ENCODE data around the gene DNAH17. TPM values are rescaled to one million over a fixed set of nuclear protein-coding genes. Genes with fewer than 3 reads are reported as not detected.

Gene DNAH17
- total and polyA plus RNA-seq, 2 of the 8 experiments (the other 6 are each of a cell fraction or from before 2014, with no cell fraction given), result 0.14 to 0.67 TPM

DNA sequence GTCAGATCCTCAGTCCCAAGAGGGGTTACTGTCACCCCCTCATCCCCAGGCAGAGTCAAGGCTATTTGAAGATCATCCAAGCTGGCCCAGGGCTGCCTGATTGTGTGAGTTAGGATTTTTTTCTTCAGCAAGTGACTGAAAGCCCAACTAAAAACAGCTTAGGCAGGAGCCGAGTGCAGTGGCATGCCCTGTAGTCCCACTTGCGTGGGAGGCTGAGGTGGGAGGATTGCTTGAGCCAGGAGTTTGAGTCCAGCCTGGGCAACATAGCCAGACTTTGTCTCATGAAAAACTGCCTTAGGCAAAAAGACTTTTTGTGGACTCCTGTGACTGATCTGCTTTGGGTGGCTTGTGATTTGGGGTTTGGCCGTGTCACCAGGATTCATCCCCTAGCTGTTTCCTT is 178.8 kb downstream of the DNAH17 start:
- Histone ChIP-seq H3K36me3 (ENCODE audit: control insufficient read depth in 2 of 4, insufficient read depth in 4 of 4, low read length in 3 of 4) (peaks cover 31 to 67% (median 60%) of the 10 kb centered on the region in 4 experiments), H2BK15ac (ENCODE audit: low read length) (no peak overlapping the region), H4K8ac (ENCODE audit: extremely low read depth, insufficient read depth, low read length) (no peak overlapping the region), H2AK5ac (ENCODE audit: low read depth, low read length) (no peak overlapping the region), H3K4ac (replicated peaks; ENCODE audit: insufficient read length, low read depth, low read length) (no peak overlapping the region), H3K4me2 (ENCODE audit: insufficient read depth in 1 of 2, low read depth in 2 of 2, low read length in 2 of 2) (no peak overlapping the region), H3K4me1 (replicated peaks in 1 of 4; ENCODE audit: control insufficient read depth in 3 of 4, insufficient read depth in 4 of 4, low read length in 3 of 4) (no peaks in the 10 kb centered on the region), H3K56ac (replicated peaks; ENCODE audit: insufficient read length, low read depth, low read length) (no peak overlapping the region), H3K9ac (replicated peaks in 1 of 4; ENCODE audit: extremely low read depth in 1 of 4, low read depth in 3 of 4, low read length in 3 of 4) (no peak overlapping the region), H3K79me2 (ENCODE audit: control insufficient read depth in 1 of 2, insufficient read depth in 2 of 2, low read length in 2 of 2) (peaks cover 0 to 61% of the 10 kb centered on the region in 2 experiments; a peak in 3 of 4 replicates), H3K4me3 (ENCODE audit: extremely low read depth in 1 of 4, insufficient read depth in 2 of 4, low read depth in 3 of 4, low read length in 4 of 4) (no peak overlapping the region), H3K23ac (ENCODE audit: insufficient read length) (no peak overlapping the region), H2BK12ac (ENCODE audit: low read depth, low read length) (no peak overlapping the region), H4K5ac (ENCODE audit: insufficient read length, low read depth, low read length) (no peak overlapping the region), H3K14ac (ENCODE audit: insufficient read length) (no peak overlapping the region), H3K23me2 (ENCODE audit: low read depth, low read length) (no peaks in the 10 kb centered on the region), H3K79me1 (ENCODE audit: low read depth, low read length) (peaks cover 8% of the 10 kb centered on the region; the same call in 1 of the 2 replicates), H2BK5ac (ENCODE audit: low read depth, low read length) (no peak overlapping the region), H4K91ac (replicated peaks; ENCODE audit: insufficient read length, low read length) (no peak overlapping the region), H2AFZ (ENCODE audit: low read length) (no peak overlapping the region), H2BK20ac (ENCODE audit: low read length) (no peak overlapping the region), H3K9me3 (ENCODE audit: insufficient read depth in 2 of 2, low read depth in 1 of 2, low read length in 1 of 2) (no peaks in the 10 kb centered on the region), H2BK120ac (replicated peaks; ENCODE audit: low read depth, low read length) (no peak overlapping the region), H3K27ac (ENCODE audit: low read depth, low read length) (no peak overlapping the region), H4K20me1 (replicated peaks in 1 of 2; ENCODE audit: control insufficient read depth in 1 of 2, insufficient read depth in 2 of 2, low read length in 2 of 2) (peaks cover 14 to 26% of the 10 kb centered on the region in 2 experiments), H3K27me3 (replicated peaks in 1 of 4; ENCODE audit: control insufficient read depth in 3 of 4, extremely low read depth in 1 of 4, insufficient read depth in 3 of 4, low read length in 3 of 4) (no peaks in the 10 kb centered on the region), H3K18ac (ENCODE audit: extremely low read depth, low read length) (no peak overlapping the region)
- ChIA-PET POLR2A (ENCODE audit: partially characterized antibody) (no interaction called here), CTCF (ENCODE audit: partially characterized antibody) (interaction anchor here (0.9 to 3.9 kb wide), 4 partner anchors 14 to 81 kb away, joined by 3 to 18 read pairs (median 3); no protein-coding TSS in a partner anchor)
- DNase-seq (ENCODE audit: low read depth in 1 of 2, low spot score in 2 of 2), result no peak
- 96% methylated on average over 3 of the region's 3 CpGs; no CpG with 5 or more reads in 1 of the 2 experiments for WGBS, 2 experiments (ENCODE audit: extremely low coverage in 1 of 2, insufficient coverage in 1 of 2, insufficient read length in 1 of 2, insufficient replicate concordance in 2 of 2, low coverage in 1 of 2, low lambda C conversion rate in 2 of 2, missing lambda C conversion rate in 1 of 2)
- no peak for FAIRE-seq
- TF ChIP-seq RXRA (IDR thresholded peaks at IDR 0.05; ENCODE audit: insufficient read depth, low read depth, low read length) (no peak), KDM4A (IDR thresholded peaks at IDR 0.05; ENCODE audit: low read depth, low read length, severe bottlenecking) (no peak), SP4 (IDR thresholded peaks at IDR 0.05; ENCODE audit: low read length) (no peak), SIRT6 (IDR thresholded peaks at IDR 0.05; ENCODE audit: low read length) (no peak), RBBP5 (IDR thresholded peaks at IDR 0.05; ENCODE audit: borderline replicate concordance, low read depth, low read length) (no peak), RAD21 (IDR thresholded peaks at IDR 0.05 in 1 of 2, conservative IDR thresholded peaks at IDR 0.05 in 1 of 2; ENCODE audit: low read depth in 2 of 2, low read length in 2 of 2) (no peak), JUN (IDR thresholded peaks at IDR 0.05; ENCODE audit: low read depth, low read length) (no peak), SIX5 (IDR thresholded peaks at IDR 0.05; ENCODE audit: low read depth, low read length) (no peak), RFX5 (IDR thresholded peaks at IDR 0.05; ENCODE audit: borderline replicate concordance, low read depth, low read length) (no peak), ASH2L (IDR thresholded peaks at IDR 0.05; ENCODE audit: low read length) (no peak)
- TF ChIP-seq, protein P1, sequence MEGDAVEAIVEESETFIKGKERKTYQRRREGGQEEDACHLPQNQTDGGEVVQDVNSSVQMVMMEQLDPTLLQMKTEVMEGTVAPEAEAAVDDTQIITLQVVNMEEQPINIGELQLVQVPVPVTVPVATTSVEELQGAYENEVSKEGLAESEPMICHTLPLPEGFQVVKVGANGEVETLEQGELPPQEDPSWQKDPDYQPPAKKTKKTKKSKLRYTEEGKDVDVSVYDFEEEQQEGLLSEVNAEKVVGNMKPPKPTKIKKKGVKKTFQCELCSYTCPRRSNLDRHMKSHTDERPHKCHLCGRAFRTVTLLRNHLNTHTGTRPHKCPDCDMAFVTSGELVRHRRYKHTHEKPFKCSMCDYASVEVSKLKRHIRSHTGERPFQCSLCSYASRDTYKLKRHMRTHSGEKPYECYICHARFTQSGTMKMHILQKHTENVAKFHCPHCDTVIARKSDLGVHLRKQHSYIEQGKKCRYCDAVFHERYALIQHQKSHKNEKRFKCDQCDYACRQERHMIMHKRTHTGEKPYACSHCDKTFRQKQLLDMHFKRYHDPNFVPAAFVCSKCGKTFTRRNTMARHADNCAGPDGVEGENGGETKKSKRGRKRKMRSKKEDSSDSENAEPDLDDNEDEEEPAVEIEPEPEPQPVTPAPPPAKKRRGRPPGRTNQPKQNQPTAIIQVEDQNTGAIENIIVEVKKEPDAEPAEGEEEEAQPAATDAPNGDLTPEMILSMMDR (IDR thresholded peaks at IDR 0.05; ENCODE audit: control extremely low read depth in 1 of 3, insufficient read depth in 1 of 3, low read depth in 1 of 3, low read length in 3 of 3), result no peak
